HepG2 (cell line): ENCODE measurements around the gene ADIRF. TPM values are rescaled to one million over a fixed set of nuclear protein-coding genes. Genes with fewer than 3 reads are reported as not detected.

Source experiments
- ATAC-seq: fragments of 200-7000 bp; cut with Tn5 transposase; 3 replicates; pipeline ENCODE4 v1.9.1; 2020; ENCODE audit warnings: mild to moderate bottlenecking, moderate library complexity
- BruUV-seq: library from RNA; stranded (reverse); fragments of 400-500 nt; replicated peaks from 2 replicates; lab custom pipeline; 2021; lab: Mats Ljungman, UMichigan
- CTCF ChIA-PET: fragments of 300-600 bp; formaldehyde crosslinking; extraction: SDS; loops from one replicate; lab custom pipeline; 2021; ENCODE audit warnings: low total read pairs, inconsistent platforms, low intra/inter-chr PET ratio; lab: Yijun Ruan, JAX
- POLR2A ChIA-PET: fragments of 350-600 bp; sonication (Branson Sonifier 250); formaldehyde crosslinking; loops from one replicate; lab custom pipeline; 2020; ENCODE audit warnings: antibody characterized with exemption, inconsistent platforms; lab: Yijun Ruan, JAX
- DNase-seq: peaks from one replicate; pipeline ENCODE4 v3.0.0-alpha.2; 2015; ENCODE audit warnings: low spot score
- FAIRE-seq: peaks from 3 replicates; lab custom pipeline; 2011; peaks lifted over from hg19 to GRCh38; lab: Jason Lieb, UNC
- H2AFZ ChIP-seq: one replicate; pipeline ENCODE4 v1.6.1; 2011; ENCODE audit warnings: low read length, inconsistent platforms
- H3K27ac ChIP-seq: fragments of 300-600 bp; 3 replicates; pipeline ENCODE4 v1.8.0; 2011; ENCODE audit warnings: mixed run types, mild to moderate bottlenecking, mixed read lengths, low read length, inconsistent platforms; ENCODE audit not compliant: insufficient read depth; ENCODE audit errors: extremely low read length
- H3K27me3 ChIP-seq, 2 experiments: fragments of 200-600 bp in 1 of 2; 2 replicates in 1 of 2; 3 replicates in 1 of 2; pipeline versions ENCODE4 v1.6.0 to v1.8.0; 2011; ENCODE audit warnings: low read length in 2 of 2, mild to moderate bottlenecking in 2 of 2, moderate library complexity in 2 of 2, inconsistent platforms in 1 of 2; ENCODE audit not compliant: insufficient read depth in 2 of 2, control insufficient read depth in 1 of 2
- H3K36me3 ChIP-seq, 2 experiments: fragments of 200-600 bp in 1 of 2; replicated peaks in 1 of 2; 2 replicates in 1 of 2; 3 replicates in 1 of 2; pipeline versions ENCODE4 v1.5.1 to v1.8.0; 2011; ENCODE audit warnings: low read length in 2 of 2, inconsistent platforms in 1 of 2; ENCODE audit not compliant: insufficient read depth in 2 of 2, control insufficient read depth in 1 of 2
- H3K4me1 ChIP-seq: 2 replicates; pipeline ENCODE4 v1.5.1; 2012; ENCODE audit warnings: low read length, inconsistent platforms; ENCODE audit not compliant: insufficient read depth
- H3K4me2 ChIP-seq: 2 replicates; pipeline ENCODE4 v1.6.0; 2011; ENCODE audit warnings: low read depth, low read length, inconsistent platforms
- H3K4me3 ChIP-seq, 3 experiments: fragments of 200-600 bp in 1 of 3; sonication (generic), shearing (Covaris generic) in 1 of 3; replicated peaks in 1 of 3; 2 replicates each; pipeline ENCODE4 v1.5.1; 2011 to 2016; ENCODE audit warnings: low read length in 3 of 3, inconsistent platforms in 2 of 3, low read depth in 2 of 3, mild to moderate bottlenecking in 2 of 3, control low read depth in 1 of 3, mixed read lengths in 1 of 3; ENCODE audit not compliant: insufficient read depth in 1 of 3
- H3K79me2 ChIP-seq: one replicate; pipeline ENCODE4 v1.6.1; 2011; ENCODE audit warnings: low read length, inconsistent platforms; ENCODE audit not compliant: insufficient read depth
- H3K9ac ChIP-seq: 2 replicates; pipeline ENCODE4 v1.6.0; 2011; ENCODE audit warnings: mild to moderate bottlenecking, low read depth, low read length, inconsistent platforms; ENCODE audit not compliant: insufficient read depth
- H3K9me3 ChIP-seq: 2 replicates; pipeline ENCODE4 v1.5.1; 2012; ENCODE audit warnings: mild to moderate bottlenecking, low read length
- H4K20me1 ChIP-seq: 2 replicates; pipeline ENCODE4 v1.6.0; 2011; ENCODE audit warnings: inconsistent platforms, mild to moderate bottlenecking, low read length, moderate library complexity; ENCODE audit not compliant: insufficient read depth
- AHR ChIP-seq: IDR thresholded peaks from 2 replicates; pipeline ENCODE4 v1.6.1; 2018; ENCODE audit warnings: missing genetic modification reagents, missing compliant biosample characterization
- KLF11 ChIP-seq: IDR thresholded peaks from 2 replicates; pipeline ENCODE4 v1.6.1; 2016; ENCODE audit warnings: missing compliant biosample characterization
- PTBP1 ChIP-seq: fragments of 200-400 bp; formaldehyde crosslinking; IDR thresholded peaks from 2 replicates; pipeline ENCODE4 v1.6.1; 2018; ENCODE audit warnings: low read length, low read depth; ENCODE audit not compliant: poor library complexity, severe bottlenecking
- TEAD2 ChIP-seq: sonication (generic); formaldehyde crosslinking; IDR thresholded peaks from 2 replicates; pipeline ENCODE4 v1.9.0; 2021; ENCODE audit warnings: missing genetic modification reagents
- TFE3 ChIP-seq: IDR thresholded peaks from 2 replicates; pipeline ENCODE4 v1.6.1; 2016
- TRIM22 ChIP-seq: fragments of 450-650 bp; IDR thresholded peaks from 2 replicates; pipeline ENCODE4 v1.6.1; 2017
- ZKSCAN8 ChIP-seq: IDR thresholded peaks from 2 replicates; pipeline ENCODE4 v1.6.1; 2016; ENCODE audit warnings: borderline replicate concordance, missing genetic modification reagents, missing compliant biosample characterization
- ZNF235 ChIP-seq: sonication (generic); formaldehyde crosslinking; IDR thresholded peaks from 2 replicates; pipeline ENCODE4 v1.8.1; 2023; ENCODE audit warnings: mild to moderate bottlenecking, missing genetic modification reagents, borderline replicate concordance
- ZNF296 ChIP-seq: sonication (generic); formaldehyde crosslinking; conservative IDR thresholded peaks from 2 replicates; pipeline ENCODE4 v1.5.0; 2020; ENCODE audit warnings: mild to moderate bottlenecking, missing genetic modification reagents
- ZNF343 ChIP-seq: sonication (generic); formaldehyde crosslinking; IDR thresholded peaks from 2 replicates; pipeline ENCODE4 v1.4.0; 2020; ENCODE audit warnings: mild to moderate bottlenecking, missing genetic modification reagents
- ZNF781 ChIP-seq: sonication (generic); formaldehyde crosslinking; IDR thresholded peaks from 2 replicates; pipeline ENCODE4 v1.5.1; 2020; ENCODE audit warnings: borderline replicate concordance, mild to moderate bottlenecking, missing genetic modification reagents; ENCODE audit errors: not compliant biosample characterization
- ZNF878 ChIP-seq: sonication (generic); formaldehyde crosslinking; IDR thresholded peaks from 2 replicates; pipeline ENCODE4 v1.8.1; 2023; ENCODE audit warnings: mild to moderate bottlenecking, missing genetic modification reagents, moderate library complexity
- WGBS: methylation state at CpG from one replicate; pipeline ENCODE4 v1.1.6; 2017; ENCODE audit warnings: low lambda C conversion rate; 5-methylcytosine and 5-hydroxymethylcytosine counted together
- in situ Hi-C: cut with HindIII; loops from 2 replicates; pipeline ENCODE4 v1.10.0; 2017; ENCODE audit warnings: low pct_unique_long_range_greater_than_20kb; ENCODE audit not compliant: extremely low pct_ligation_motif_present
- intact Hi-C: fragments of 100-400 bp; cut with micrococcal nuclease; formaldehyde crosslinking; loops from one replicate; pipeline ENCODE4 v1.10.0; 2022; ENCODE audit not compliant: unreplicated experiment
- polyA plus RNA-seq, 8 experiments: library from polyadenylated mRNA; depleted of rRNA in 3 of 8; stranded (reverse) in 7 of 8; unstranded in 1 of 8; fragments of >200 nt; fragmentation: Illumina TruSeq in 4 of 8; extraction: Trizol in 4 of 8; gene quantifications; 2 replicates each; pipeline versions ENCODE4 v1.2.1 to v1.2.3, GENCODE V29; 2011 to 2016; ENCODE audit warnings: low read depth in 4 of 8, missing spikeins in 1 of 8, mixed read lengths in 1 of 8; ENCODE audit not compliant: insufficient read depth in 1 of 8
- total RNA-seq, 5 experiments: library from RNA; depleted of rRNA; stranded (reverse); fragments of >200 nt; fragmentation: Illumina TruSeq; extraction: Trizol; gene quantifications; 2 replicates each; pipeline ENCODE4 v1.2.3, GENCODE V29; 2016; ENCODE audit warnings: low read depth in 1 of 5
- TF ChIP-seq, protein P1 (sequence below): sonication (generic); formaldehyde crosslinking; IDR thresholded peaks from 2 replicates; pipeline ENCODE4 v1.8.1; 2023; ENCODE audit warnings: mild to moderate bottlenecking, missing genetic modification reagents
- TF ChIP-seq, protein P2 (sequence below): sonication (generic); formaldehyde crosslinking; IDR thresholded peaks from 2 replicates; pipeline ENCODE4 v1.4.0; 2020; ENCODE audit warnings: missing genetic modification reagents
- TF ChIP-seq, protein P3 (sequence below): IDR thresholded peaks from 2 replicates; pipeline ENCODE4 v1.6.1; 2016; ENCODE audit warnings: low read depth

Gene ADIRF
- total and polyA plus RNA-seq, 2 of the 13 experiments (the other 11 are each of a cell fraction or from before 2014, with no cell fraction given): 0.13 to 0.40 TPM

DNA sequence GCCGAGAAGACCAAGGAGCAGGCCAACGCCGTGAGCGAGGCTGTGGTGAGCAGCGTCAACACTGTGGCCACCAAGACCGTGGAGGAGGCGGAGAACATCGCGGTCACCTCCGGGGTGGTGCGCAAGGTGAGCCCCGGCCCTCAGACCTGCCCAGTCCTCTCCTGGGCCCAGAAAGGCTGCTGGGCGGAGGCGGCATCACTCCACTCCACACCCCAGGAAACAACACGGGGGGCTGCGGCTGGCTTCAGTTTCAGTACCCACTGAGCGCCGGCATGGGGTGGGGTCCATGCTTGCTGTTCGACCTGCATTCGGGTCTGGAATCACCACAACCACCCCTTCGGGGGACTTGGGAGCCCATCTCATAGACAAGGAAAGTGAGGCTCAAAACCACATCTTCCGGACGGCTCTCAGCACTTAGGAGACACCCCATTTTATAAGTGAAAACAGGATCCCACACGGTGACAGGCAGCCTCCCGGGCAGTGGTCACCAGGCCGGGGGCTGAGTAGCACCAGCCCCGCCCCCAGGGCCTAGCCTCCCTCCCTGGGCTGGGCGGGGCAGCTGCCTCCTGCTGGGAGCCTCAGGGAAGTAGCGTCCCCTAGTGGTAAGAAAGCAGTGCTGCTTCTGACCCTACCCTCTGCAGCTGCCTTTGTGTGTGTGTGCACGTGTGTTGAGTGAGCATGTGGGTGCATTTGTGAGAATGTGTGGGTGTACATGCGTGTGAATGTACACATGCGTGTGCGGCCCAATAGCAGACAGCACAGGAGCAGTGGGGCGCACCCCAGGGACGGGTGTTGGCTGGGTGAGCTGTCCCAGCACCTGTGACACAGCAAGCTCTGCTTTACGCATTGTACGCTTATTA lies 8.0 kb upstream of the ADIRF start:
- peak; percentile 72 for ATAC-seq
- Histone ChIP-seq H2AFZ (no peak overlapping the region), H3K4me1 (peaks cover 44% of the 10 kb centered on the region), H3K9ac (no peak overlapping the region), H3K9me3 (no peaks in the 10 kb centered on the region), H3K79me2 (no peaks in the 10 kb centered on the region), H3K27me3 (peaks cover 11 to 75% of the 10 kb centered on the region in 2 experiments), H3K36me3 (no peaks in the 10 kb centered on the region), H3K27ac (no peak overlapping the region), H3K4me3 (peak overlapping the region; percentile 12 to 66 (median 15); a peak in 5 of 6 replicates), H3K4me2 (peak overlapping the region; percentile 73), H4K20me1 (no peaks in the 10 kb centered on the region)
- DNase-seq: peak; percentile 68
- in situ Hi-C loops: no loop called here
- FAIRE-seq: peak; percentile 34
- WGBS: 18% methylated on average over 13 of the region's 37 CpGs
- ChIA-PET POLR2A (interaction anchor here (0.9 kb wide), 1 partner anchor 204 kb away, joined by 3 read pairs; the partner anchor contains the start of gene BMPR1A), CTCF (interaction anchor here (0.8 to 1.8 kb wide), 3 partner anchors 15 to 272 kb away, joined by 4 to 20 read pairs (median 4); no protein-coding TSS in a partner anchor)
- intact Hi-C loops: loop anchor here (1.0 kb wide), 1 partner anchor 15 kb away; no protein-coding TSS in a partner anchor
- no TSS peak for BruUV-seq
- TF ChIP-seq ZNF343 (CRISPR knock-in tag) (no peak), ZKSCAN8 (CRISPR knock-in tag) (no peak), ZNF235 (CRISPR knock-in tag) (no peak), TEAD2 (CRISPR knock-in tag) (no peak), ZNF878 (no peak), TRIM22 (no peak), AHR (CRISPR knock-in tag) (0 out of 2 replicates have a peak, but pooled peaks have one; percentile 21), ZNF781 (CRISPR knock-in tag) (no peak), PTBP1 (no peak), ZNF296 (no peak), KLF11 (no peak), TFE3 (CRISPR knock-in tag) (no peak)
- TF ChIP-seq, protein P1, sequence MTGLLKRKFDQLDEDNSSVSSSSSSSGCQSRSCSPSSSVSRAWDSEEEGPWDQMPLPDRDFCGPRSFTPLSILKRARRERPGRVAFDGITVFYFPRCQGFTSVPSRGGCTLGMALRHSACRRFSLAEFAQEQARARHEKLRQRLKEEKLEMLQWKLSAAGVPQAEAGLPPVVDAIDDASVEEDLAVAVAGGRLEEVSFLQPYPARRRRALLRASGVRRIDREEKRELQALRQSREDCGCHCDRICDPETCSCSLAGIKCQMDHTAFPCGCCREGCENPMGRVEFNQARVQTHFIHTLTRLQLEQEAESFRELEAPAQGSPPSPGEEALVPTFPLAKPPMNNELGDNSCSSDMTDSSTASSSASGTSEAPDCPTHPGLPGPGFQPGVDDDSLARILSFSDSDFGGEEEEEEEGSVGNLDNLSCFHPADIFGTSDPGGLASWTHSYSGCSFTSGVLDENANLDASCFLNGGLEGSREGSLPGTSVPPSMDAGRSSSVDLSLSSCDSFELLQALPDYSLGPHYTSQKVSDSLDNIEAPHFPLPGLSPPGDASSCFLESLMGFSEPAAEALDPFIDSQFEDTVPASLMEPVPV (CRISPR knock-in tag): no peak
- TF ChIP-seq, protein P2, sequence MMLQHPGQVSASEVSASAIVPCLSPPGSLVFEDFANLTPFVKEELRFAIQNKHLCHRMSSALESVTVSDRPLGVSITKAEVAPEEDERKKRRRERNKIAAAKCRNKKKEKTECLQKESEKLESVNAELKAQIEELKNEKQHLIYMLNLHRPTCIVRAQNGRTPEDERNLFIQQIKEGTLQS (CRISPR knock-in tag): no peak
- TF ChIP-seq, protein P3, sequence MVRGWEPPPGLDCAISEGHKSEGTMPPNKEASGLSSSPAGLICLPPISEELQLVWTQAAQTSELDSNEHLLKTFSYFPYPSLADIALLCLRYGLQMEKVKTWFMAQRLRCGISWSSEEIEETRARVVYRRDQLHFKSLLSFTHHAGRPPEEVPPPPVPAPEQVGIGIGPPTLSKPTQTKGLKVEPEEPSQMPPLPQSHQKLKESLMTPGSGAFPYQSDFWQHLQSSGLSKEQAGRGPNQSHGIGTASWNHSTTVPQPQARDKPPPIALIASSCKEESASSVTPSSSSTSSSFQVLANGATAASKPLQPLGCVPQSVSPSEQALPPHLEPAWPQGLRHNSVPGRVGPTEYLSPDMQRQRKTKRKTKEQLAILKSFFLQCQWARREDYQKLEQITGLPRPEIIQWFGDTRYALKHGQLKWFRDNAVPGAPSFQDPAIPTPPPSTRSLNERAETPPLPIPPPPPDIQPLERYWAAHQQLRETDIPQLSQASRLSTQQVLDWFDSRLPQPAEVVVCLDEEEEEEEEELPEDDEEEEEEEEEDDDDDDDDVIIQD (CRISPR knock-in tag): 0 out of 2 replicates have a peak, but pooled peaks have one; percentile 32
